Measurements from ENCODE around the gene NLRC4.
"Not testable (repeated sequence)": the region's sequence is repeated elsewhere in the genome, so short reads cannot be mapped to it uniquely, and the experiment has no call there.

NLRC4 gene

GRCh38 chr2:32278478-32278853 is 13.8 kb upstream of the NLRC4 start:
- peak overlapping the region; percentile 58 for H4K91ac ChIP-seq (ENCODE audit: low read depth, low read length)
- H3K79me2 ChIP-seq (ENCODE audit: control insufficient read depth, insufficient read depth, low read length, poor library complexity), result peaks cover 6% of the 10 kb centered on the region
- H3K4me1 ChIP-seq (ENCODE audit: control insufficient read depth in 1 of 2, insufficient read depth in 2 of 2, low read length in 2 of 2), result no peaks in the 10 kb centered on the region
- H3K27ac ChIP-seq (ENCODE audit: low read depth, low read length), result no peak overlapping the region
- no CpG with 5 or more reads among the region's 6 CpGs for WGBS (ENCODE audit: extremely low coverage, insufficient coverage, insufficient read length)
- peaks cover 2 to 6% of the 10 kb centered on the region in 2 experiments for H3K36me3 ChIP-seq (ENCODE audit: control insufficient read depth in 1 of 2, insufficient read depth in 2 of 2, low read length in 2 of 2)
- peak overlapping the region; percentile 76 for H3K9ac ChIP-seq (ENCODE audit: low read length)
- peak in 1 of 2 donors; percentile 29 for DNase-seq
- H2BK5ac ChIP-seq (ENCODE audit: low read depth, low read length, poor library complexity), result no peak overlapping the region
- no peak overlapping the region for H2BK120ac ChIP-seq (ENCODE audit: insufficient read depth, low read length, poor library complexity)
- H4K12ac ChIP-seq (ENCODE audit: low read depth, low read length), result peak overlapping the region; percentile 89
- no peak overlapping the region for H2BK12ac ChIP-seq (ENCODE audit: low read length)
- H3K4me2 ChIP-seq (ENCODE audit: low read length), result peak overlapping the region; percentile 54
- peaks cover 6% of the 10 kb centered on the region for H3K79me1 ChIP-seq (ENCODE audit: low read length)
- H3K4ac ChIP-seq (ENCODE audit: low read depth, low read length), result peak overlapping the region; percentile 96
- H4K8ac ChIP-seq (ENCODE audit: low read depth, low read length), result peak overlapping the region; percentile 93
- peak overlapping the region; percentile 91 for H3K4me3 ChIP-seq (ENCODE audit: low read depth, low read length)
- no peak overlapping the region for H3K23ac ChIP-seq (ENCODE audit: low read length)
- H3K14ac ChIP-seq (ENCODE audit: low read length), result peak overlapping the region; percentile 85
- no peak overlapping the region for H2AK5ac ChIP-seq (ENCODE audit: low read length)
- H3K18ac ChIP-seq (ENCODE audit: low read length), result peak overlapping the region; percentile 88
- H3K27me3 ChIP-seq (ENCODE audit: insufficient read depth, low read length), result no peaks in the 10 kb centered on the region
- H3K9me3 ChIP-seq (ENCODE audit: insufficient read depth, low read depth, low read length), result no peaks in the 10 kb centered on the region
- peak overlapping the region; percentile 87 for H2AFZ ChIP-seq (ENCODE audit: insufficient read depth, low read length, poor library complexity)

DNA sequence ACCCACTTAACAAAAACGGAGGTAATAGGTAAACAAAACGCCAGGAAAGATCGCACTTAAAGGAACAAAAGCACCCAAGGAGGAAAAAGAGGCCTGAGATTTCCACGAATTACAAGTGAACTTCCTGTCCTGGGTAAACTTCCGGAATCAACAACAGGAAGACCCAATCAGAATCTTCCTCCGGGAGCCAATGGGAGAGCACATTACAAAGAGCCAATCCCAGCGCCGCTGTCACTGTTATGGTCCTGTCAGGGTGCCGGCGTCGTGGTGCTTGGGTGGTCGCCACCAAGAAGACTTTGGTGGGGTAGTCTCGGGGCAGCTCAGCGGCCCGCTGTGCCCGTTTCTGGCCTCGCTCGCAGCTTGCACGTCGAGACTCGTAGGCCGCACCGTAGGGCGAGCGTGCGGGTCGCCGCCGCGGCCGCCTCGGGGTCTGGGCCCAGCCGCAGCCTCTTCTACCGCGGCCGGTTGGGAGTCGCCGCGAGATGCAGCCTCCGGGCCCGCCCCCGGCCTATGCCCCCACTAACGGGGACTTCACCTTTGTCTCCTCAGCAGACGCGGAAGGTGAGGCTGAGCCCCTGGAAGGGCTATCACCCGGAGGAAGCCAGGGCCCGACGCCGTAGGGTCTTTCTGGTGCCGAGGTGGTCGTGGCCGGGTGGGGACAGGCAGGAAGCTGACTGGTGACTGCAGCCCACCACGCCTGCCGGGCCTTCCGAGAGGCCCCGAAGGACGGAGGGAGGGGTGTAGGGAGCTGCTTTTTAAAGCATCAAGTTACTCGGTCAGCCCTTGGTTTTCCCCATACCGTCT is 13.2 kb upstream of the NLRC4 start, which contains the start of gene YIPF4:
YIPF4 (plus strand) TSS at position 231 of the 804 bp plus-strand sequence; CDS start at position 483, 252 bp downstream.
- Histone ChIP-seq H3K27ac (ENCODE audit: low read depth, low read length) (no peak within 1 kb of the TSS), H3K4me1 (ENCODE audit: control insufficient read depth in 1 of 2, insufficient read depth in 2 of 2, low read length in 2 of 2) (no peaks in the 10 kb centered on the region), H2AFZ (ENCODE audit: insufficient read depth, low read length, poor library complexity) (peak within 1 kb of the TSS; percentile 87), H2AK5ac (ENCODE audit: low read length) (peak within 1 kb of the TSS; percentile 57), H3K79me1 (ENCODE audit: low read length) (peaks cover 6% of the 10 kb centered on the region), H3K4me2 (ENCODE audit: low read length) (peak within 1 kb of the TSS; percentile 54), H2BK12ac (ENCODE audit: low read length) (no peak within 1 kb of the TSS), H2BK120ac (ENCODE audit: insufficient read depth, low read length, poor library complexity) (peak within 1 kb of the TSS; percentile 26), H3K79me2 (ENCODE audit: control insufficient read depth, insufficient read depth, low read length, poor library complexity) (peaks cover 6% of the 10 kb centered on the region), H4K8ac (ENCODE audit: low read depth, low read length) (peak within 1 kb of the TSS; percentile 93), H4K12ac (ENCODE audit: low read depth, low read length) (peak within 1 kb of the TSS; percentile 89), H3K27me3 (ENCODE audit: insufficient read depth, low read length) (no peaks in the 10 kb centered on the region), H4K91ac (ENCODE audit: low read depth, low read length) (peak within 1 kb of the TSS; percentile 58), H3K14ac (ENCODE audit: low read length) (peak within 1 kb of the TSS; percentile 85), H2BK5ac (ENCODE audit: low read depth, low read length, poor library complexity) (peak within 1 kb of the TSS; percentile 14), H3K23ac (ENCODE audit: low read length) (no peak within 1 kb of the TSS), H3K18ac (ENCODE audit: low read length) (peak within 1 kb of the TSS; percentile 88), H3K4me3 (ENCODE audit: low read depth, low read length) (peak within 1 kb of the TSS; percentile 91), H3K9ac (ENCODE audit: low read length) (peak within 1 kb of the TSS; percentile 76), H3K36me3 (ENCODE audit: control insufficient read depth in 1 of 2, insufficient read depth in 2 of 2, low read length in 2 of 2) (peaks cover 2 to 6% of the 10 kb centered on the region in 2 experiments), H3K9me3 (ENCODE audit: insufficient read depth, low read depth, low read length) (no peaks in the 10 kb centered on the region), H3K4ac (ENCODE audit: low read depth, low read length) (peak within 1 kb of the TSS; percentile 96)
- WGBS (ENCODE audit: extremely low coverage, insufficient coverage, insufficient read length), result no CpG with 5 or more reads among the region's 59 CpGs
- DNase-seq, result peak; percentile 87 to 94

- no peak overlapping the region for H3K18ac ChIP-seq (ENCODE audit: low read length)
- H3K4ac ChIP-seq (ENCODE audit: low read depth, low read length), result no peak overlapping the region
- no peaks in the 10 kb centered on the region for H3K27me3 ChIP-seq (ENCODE audit: insufficient read depth, low read length)
- H4K12ac ChIP-seq (ENCODE audit: low read depth, low read length), result no peak overlapping the region
- H4K8ac ChIP-seq (ENCODE audit: low read depth, low read length), result peak overlapping the region; percentile 55
- H3K79me1 ChIP-seq (ENCODE audit: low read length), result peaks cover 6% of the 10 kb centered on the region
- no peak overlapping the region for H3K9ac ChIP-seq (ENCODE audit: low read length)
- H3K4me1 ChIP-seq (ENCODE audit: control insufficient read depth in 1 of 2, insufficient read depth in 2 of 2, low read length in 2 of 2), result no peaks in the 10 kb centered on the region
- H2AK5ac ChIP-seq (ENCODE audit: low read length), result no peak overlapping the region
- no peak overlapping the region for H2AFZ ChIP-seq (ENCODE audit: insufficient read depth, low read length, poor library complexity)
- no peak overlapping the region for H3K27ac ChIP-seq (ENCODE audit: low read depth, low read length)
- peaks cover 6% of the 10 kb centered on the region for H3K79me2 ChIP-seq (ENCODE audit: control insufficient read depth, insufficient read depth, low read length, poor library complexity)
- DNase-seq, result no peak
- H2BK5ac ChIP-seq (ENCODE audit: low read depth, low read length, poor library complexity), result no peak overlapping the region
- no peak overlapping the region for H3K23ac ChIP-seq (ENCODE audit: low read length)
- H3K36me3 ChIP-seq (ENCODE audit: control insufficient read depth in 1 of 2, insufficient read depth in 2 of 2, low read length in 2 of 2), result peaks cover 0 to 3% of the 10 kb centered on the region in 2 experiments
- no peak overlapping the region for H2BK120ac ChIP-seq (ENCODE audit: insufficient read depth, low read length, poor library complexity)
- no peak overlapping the region for H4K91ac ChIP-seq (ENCODE audit: low read depth, low read length)
- H2BK12ac ChIP-seq (ENCODE audit: low read length), result no peak overlapping the region
- H3K4me3 ChIP-seq (ENCODE audit: low read depth, low read length), result no peak overlapping the region
- peak overlapping the region; percentile 54 for H3K4me2 ChIP-seq (ENCODE audit: low read length)
- H3K9me3 ChIP-seq (ENCODE audit: insufficient read depth, low read depth, low read length), result no peaks in the 10 kb centered on the region
- no CpG with 5 or more reads among the region's 5 CpGs for WGBS (ENCODE audit: extremely low coverage, insufficient coverage, insufficient read length)
- no peak overlapping the region for H3K14ac ChIP-seq (ENCODE audit: low read length)
Measured at GRCh38 chr2:32277363-32277673, 12.6 kb upstream of the NLRC4 start.

DNA sequence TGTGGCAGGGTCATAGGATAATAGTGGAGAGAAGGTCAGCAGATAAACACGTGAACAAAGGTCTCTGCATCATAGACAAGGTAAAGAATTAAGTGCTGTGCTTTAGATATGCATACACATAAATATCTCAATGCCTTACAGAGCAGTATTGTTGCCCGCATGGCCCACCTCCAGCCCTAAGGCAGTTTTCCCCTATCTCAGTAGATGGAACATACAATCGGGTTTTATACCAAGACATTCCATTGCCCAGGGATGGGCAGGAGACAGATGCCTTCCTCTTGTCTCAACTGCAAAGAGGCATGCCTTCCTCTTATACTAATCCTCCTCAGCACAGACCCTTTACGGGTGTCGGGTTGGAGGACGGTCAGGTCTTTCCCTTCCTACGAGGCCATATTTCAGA is 11.1 kb upstream of the NLRC4 start:
- not testable (repeated sequence) for H2BK120ac ChIP-seq (ENCODE audit: insufficient read depth, low read length, poor library complexity); H3K79me1 ChIP-seq (ENCODE audit: low read length); H3K18ac ChIP-seq (ENCODE audit: low read length); H3K9ac ChIP-seq (ENCODE audit: low read length); H4K8ac ChIP-seq (ENCODE audit: low read depth, low read length); H3K79me2 ChIP-seq (ENCODE audit: control insufficient read depth, insufficient read depth, low read length, poor library complexity); H3K23ac ChIP-seq (ENCODE audit: low read length); H2BK12ac ChIP-seq (ENCODE audit: low read length); H4K91ac ChIP-seq (ENCODE audit: low read depth, low read length); H3K4me3 ChIP-seq (ENCODE audit: low read depth, low read length); H3K4me1 ChIP-seq (ENCODE audit: control insufficient read depth in 1 of 2, insufficient read depth in 2 of 2, low read length in 2 of 2); H3K4me2 ChIP-seq (ENCODE audit: low read length); H3K36me3 ChIP-seq (ENCODE audit: control insufficient read depth in 1 of 2, insufficient read depth in 2 of 2, low read length in 2 of 2); H3K14ac ChIP-seq (ENCODE audit: low read length); H3K27ac ChIP-seq (ENCODE audit: low read depth, low read length); H2BK5ac ChIP-seq (ENCODE audit: low read depth, low read length, poor library complexity); H2AFZ ChIP-seq (ENCODE audit: insufficient read depth, low read length, poor library complexity); H3K9me3 ChIP-seq (ENCODE audit: insufficient read depth, low read depth, low read length); H2AK5ac ChIP-seq (ENCODE audit: low read length); H4K12ac ChIP-seq (ENCODE audit: low read depth, low read length); H3K4ac ChIP-seq (ENCODE audit: low read depth, low read length); H3K27me3 ChIP-seq (ENCODE audit: insufficient read depth, low read length)
- WGBS (ENCODE audit: extremely low coverage, insufficient coverage, insufficient read length), result no CpG with 5 or more reads among the region's 7 CpGs
- DNase-seq, result peak; percentile 19 to 55
